CD4-positive, alpha-beta T cell (primary cell): ENCODE data around the gene TAPBP. TPM values are rescaled to one million over a fixed set of nuclear protein-coding genes. Genes with fewer than 3 reads are reported as not detected.

Experiments used
- ATAC-seq: fragments of 200-7000 bp; cut with Tn5 transposase; one replicate; pipeline ENCODE4 v1.10.0; 2022; ENCODE audit warnings: mild to moderate bottlenecking; ENCODE audit not compliant: poor library complexity
- CTCF ChIA-PET: fragments of 350-600 bp; sonication (Branson Sonifier 250); formaldehyde crosslinking; loops from one replicate; lab custom pipeline; 2021; ENCODE audit warnings: antibody characterized with exemption, inconsistent platforms; lab: Charles Lee
- POLR2A ChIA-PET: fragments of 350-600 bp; sonication (Branson Sonifier 250); formaldehyde crosslinking; loops from one replicate; lab custom pipeline; 2021; ENCODE audit warnings: antibody characterized with exemption, inconsistent platforms; lab: Charles Lee
- DNase-seq, 14 experiments: peaks; one replicate each; pipeline ENCODE4 v3.0.0-alpha.2; 2013 to 2020; ENCODE audit warnings: mixed read lengths in 2 of 14
- H3K27ac ChIP-seq, 2 donors: one replicate each; pipeline versions ENCODE4 v1.5.1 to v1.7.0; 2013; ENCODE audit warnings: low read length in 2 of 2, low read depth in 1 of 2, mild to moderate bottlenecking in 1 of 2
- H3K27me3 ChIP-seq, 2 experiments: 1 replicate in 1 of 2; 2 replicates in 1 of 2; pipeline versions ENCODE4 v1.6.1 to v1.7.0; 2013; ENCODE audit warnings: low read length in 2 of 2, control low read depth in 1 of 2, mild to moderate bottlenecking in 1 of 2, moderate library complexity in 1 of 2; ENCODE audit not compliant: insufficient read depth in 2 of 2, control insufficient read depth in 1 of 2
- H3K36me3 ChIP-seq: one replicate; pipeline ENCODE4 v1.6.1; 2013; ENCODE audit warnings: low read length, control low read depth; ENCODE audit not compliant: insufficient read depth
- H3K4me1 ChIP-seq: one replicate; pipeline ENCODE4 v1.6.1; 2013; ENCODE audit warnings: low read length, control low read depth; ENCODE audit not compliant: insufficient read depth
- H3K4me3 ChIP-seq: one replicate; pipeline ENCODE4 v1.5.1; 2013; ENCODE audit warnings: mild to moderate bottlenecking, low read length, moderate library complexity
- H3K9me3 ChIP-seq, 2 experiments: 1 replicate in 1 of 2; 2 replicates in 1 of 2; pipeline versions ENCODE4 v1.6.1 to v1.7.0; 2013; ENCODE audit warnings: low read length in 2 of 2, mild to moderate bottlenecking in 2 of 2, control low read depth in 1 of 2, moderate library complexity in 1 of 2; ENCODE audit not compliant: control insufficient read depth in 1 of 2, insufficient read depth in 1 of 2
- H3K27ac Mint-ChIP-seq: one replicate; pipeline ENCODE4 v1.8.0; 2020; ENCODE audit warnings: mixed read lengths
- H3K27me3 Mint-ChIP-seq: one replicate; pipeline ENCODE4 v1.8.0; 2021; ENCODE audit warnings: mixed read lengths
- H3K36me3 Mint-ChIP-seq: one replicate; pipeline ENCODE4 v1.8.0; 2021; ENCODE audit warnings: low read depth, mixed read lengths
- H3K4me1 Mint-ChIP-seq: one replicate; pipeline ENCODE4 v1.8.0; 2021; ENCODE audit warnings: low read depth, mixed read lengths
- H3K4me3 Mint-ChIP-seq: one replicate; pipeline ENCODE4 v1.8.0; 2020; ENCODE audit warnings: mild to moderate bottlenecking, mixed read lengths
- H3K9me3 Mint-ChIP-seq: one replicate; pipeline ENCODE4 v1.8.0; 2020; ENCODE audit warnings: mixed read lengths
- intact Hi-C, 2 experiments: fragments of 100-400 bp; cut with DNase I in 1 of 2; cut with micrococcal nuclease in 1 of 2; formaldehyde crosslinking; loops; one replicate each; pipeline versions ENCODE4 v1.15.1 to v1.9.0; 2023 to 2025; cut with DNase I, micrococcal nuclease
- total RNA-seq, 174 experiments: library from RNA in 2 of 174; stranded (reverse) in 2 of 174; gene quantifications; one replicate each; pipeline ENCODE4 v1.2.3 and lab custom pipeline; 2021 to 2026
- TF ChIP-seq, protein P1 (sequence below): fragments of 200-600 bp; IDR thresholded peaks from one replicate; pipeline ENCODE4 v1.8.0; 2022; ENCODE audit warnings: antibody characterized with exemption, mild to moderate bottlenecking

The TAPBP gene
- total RNA-seq, 2 experiments from 2014 or later, result 203 to 206 TPM

DNA sequence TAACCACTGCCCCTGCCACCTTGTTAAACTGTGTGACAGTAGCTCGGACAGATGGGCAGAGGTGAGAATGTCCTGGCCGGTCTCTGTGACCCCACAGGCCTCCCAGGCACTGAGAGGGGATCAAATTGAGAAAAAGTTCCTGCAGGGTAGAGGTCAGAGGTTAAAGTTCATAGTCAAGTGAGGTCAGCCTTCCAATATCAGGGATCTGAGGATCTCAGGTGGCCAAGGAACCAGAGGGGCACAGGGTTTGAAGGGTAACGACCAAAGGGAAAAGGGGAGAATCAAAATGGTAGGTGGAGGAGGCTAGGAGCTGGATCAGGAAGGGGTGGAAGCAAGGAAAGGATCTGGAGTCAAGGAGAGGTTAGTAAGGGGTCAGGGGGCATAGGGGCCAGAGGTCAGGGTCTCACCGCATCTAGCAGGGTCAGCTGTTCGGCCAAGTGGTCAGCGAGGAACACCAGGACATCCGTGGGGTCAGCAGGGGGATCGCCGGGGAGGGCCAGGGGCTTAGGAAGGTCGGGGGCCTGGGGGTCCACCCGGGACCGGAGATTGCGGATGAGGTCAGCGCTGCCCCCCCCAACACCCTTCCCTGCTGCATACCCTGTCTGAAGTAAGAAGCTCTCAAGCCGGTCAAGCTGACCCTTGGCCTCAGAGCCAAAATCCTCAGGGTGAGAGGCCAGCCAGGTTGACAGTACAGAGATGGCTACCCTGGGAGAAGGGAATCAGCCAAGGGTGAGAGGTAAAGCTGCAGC, 18.1 kb downstream of the TAPBP start:
- intact Hi-C loops, result loop anchor here in 1 of 2 experiments (10.0 kb wide), 1 partner anchor 1431 kb away; the partner anchor contains the start of gene NEU1
- ATAC-seq (no peak), DNase-seq (no peak)
- H3K36me3 ChIP-seq, result peaks cover 64% of the 10 kb centered on the region
- CTCF ChIA-PET, result no interaction called here
- peak overlapping the region; percentile 99 for H3K27ac Mint-ChIP-seq
- no peaks in the 10 kb centered on the region for H3K9me3 Mint-ChIP-seq
- H3K27me3 Mint-ChIP-seq, result no peaks in the 10 kb centered on the region
- peaks cover 77% of the 10 kb centered on the region for H3K36me3 Mint-ChIP-seq
- POLR2A ChIA-PET, result interaction anchor here (0.5 to 7.5 kb wide), 5 partner anchors 16 to 1110 kb away, joined by 3 to 88 read pairs (median 80); partner anchors contain the start of genes RPS18, TAPBP, VPS52 and ZBTB22
- H3K9me3 ChIP-seq, result no peaks in the 10 kb centered on the region
- TF ChIP-seq, protein P1, sequence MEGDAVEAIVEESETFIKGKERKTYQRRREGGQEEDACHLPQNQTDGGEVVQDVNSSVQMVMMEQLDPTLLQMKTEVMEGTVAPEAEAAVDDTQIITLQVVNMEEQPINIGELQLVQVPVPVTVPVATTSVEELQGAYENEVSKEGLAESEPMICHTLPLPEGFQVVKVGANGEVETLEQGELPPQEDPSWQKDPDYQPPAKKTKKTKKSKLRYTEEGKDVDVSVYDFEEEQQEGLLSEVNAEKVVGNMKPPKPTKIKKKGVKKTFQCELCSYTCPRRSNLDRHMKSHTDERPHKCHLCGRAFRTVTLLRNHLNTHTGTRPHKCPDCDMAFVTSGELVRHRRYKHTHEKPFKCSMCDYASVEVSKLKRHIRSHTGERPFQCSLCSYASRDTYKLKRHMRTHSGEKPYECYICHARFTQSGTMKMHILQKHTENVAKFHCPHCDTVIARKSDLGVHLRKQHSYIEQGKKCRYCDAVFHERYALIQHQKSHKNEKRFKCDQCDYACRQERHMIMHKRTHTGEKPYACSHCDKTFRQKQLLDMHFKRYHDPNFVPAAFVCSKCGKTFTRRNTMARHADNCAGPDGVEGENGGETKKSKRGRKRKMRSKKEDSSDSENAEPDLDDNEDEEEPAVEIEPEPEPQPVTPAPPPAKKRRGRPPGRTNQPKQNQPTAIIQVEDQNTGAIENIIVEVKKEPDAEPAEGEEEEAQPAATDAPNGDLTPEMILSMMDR, result no peak
- H3K4me1 ChIP-seq, result peaks cover 38% of the 10 kb centered on the region
- no peak overlapping the region for H3K27ac ChIP-seq
- peak overlapping the region; percentile 78 for H3K4me3 Mint-ChIP-seq
- no peak overlapping the region for H3K4me3 ChIP-seq
- peaks cover 27% of the 10 kb centered on the region for H3K4me1 Mint-ChIP-seq
- H3K27me3 ChIP-seq, result no peaks in the 10 kb centered on the region

DNA sequence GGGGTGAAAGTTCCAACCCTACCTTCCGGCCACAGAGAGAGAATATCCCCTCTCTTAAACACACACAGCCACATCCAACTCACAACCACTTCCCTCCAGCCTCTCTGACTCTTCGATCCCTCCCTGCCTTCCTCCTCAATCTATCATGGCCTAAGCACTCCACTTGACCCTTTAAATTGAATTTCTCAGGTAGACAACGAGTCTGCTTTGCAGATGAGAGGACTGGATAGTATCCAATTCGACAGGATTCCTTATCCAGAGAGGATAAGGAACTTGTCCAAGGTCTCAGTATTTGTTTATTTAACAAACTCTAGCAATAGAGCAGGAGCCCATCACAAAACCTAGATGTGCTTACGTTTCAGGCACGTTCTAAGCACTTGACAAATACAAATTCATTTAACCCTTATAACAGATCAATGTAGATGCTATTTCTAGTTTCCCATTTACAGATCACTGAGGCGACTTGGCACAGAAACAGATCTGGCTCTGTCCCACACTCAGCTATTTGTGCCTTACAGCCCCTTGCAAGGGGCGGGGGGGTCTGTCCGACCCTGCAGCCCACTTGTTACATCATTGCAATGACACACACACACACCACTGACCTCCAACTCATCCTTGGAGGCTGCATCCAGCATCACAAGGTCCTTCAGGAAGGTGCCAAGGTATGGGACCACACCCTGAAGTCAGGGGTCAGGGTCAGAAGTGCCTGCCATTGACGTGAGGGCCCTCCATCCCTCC, 19.6 kb downstream of the TAPBP start:
- POLR2A ChIA-PET, result no interaction called here
- peaks cover 32% of the 10 kb centered on the region for H3K4me1 Mint-ChIP-seq
- no peak for ATAC-seq

More for the DNA sequence above, 19.6 kb downstream of the TAPBP start:
- TF ChIP-seq, protein P1, result no peak
- DNase-seq, result no peak
- H3K27me3 Mint-ChIP-seq, result no peaks in the 10 kb centered on the region
- H3K4me3 Mint-ChIP-seq, result peak overlapping the region; percentile 45
- CTCF ChIA-PET, result no interaction called here
- peaks cover 41% of the 10 kb centered on the region for H3K4me1 ChIP-seq
- no peak overlapping the region for H3K4me3 ChIP-seq
- peaks cover 66% of the 10 kb centered on the region for H3K36me3 ChIP-seq
- no peak overlapping the region for H3K27ac ChIP-seq
- H3K9me3 ChIP-seq, result no peaks in the 10 kb centered on the region
- H3K27me3 ChIP-seq, result no peaks in the 10 kb centered on the region
- H3K27ac Mint-ChIP-seq, result peak overlapping the region; percentile 44
- intact Hi-C loops, result loop anchor here in 1 of 2 experiments (10.0 kb wide), 1 partner anchor 1429 kb away; the partner anchor contains the start of gene NEU1
- H3K36me3 Mint-ChIP-seq, result peaks cover 75% of the 10 kb centered on the region
- no peaks in the 10 kb centered on the region for H3K9me3 Mint-ChIP-seq
